Muscle of back (tissue), 11 donors: ENCODE results near the gene ANO9. TPM values are rescaled to one million over a fixed set of nuclear protein-coding genes. Genes with fewer than 3 reads are reported as not detected.
A peak's percentile ranks its signal among the peaks of the same experiment; 100 is the strongest.
"Not testable (repeated sequence)": the region's sequence is repeated elsewhere in the genome, so short reads cannot be mapped to it uniquely, and the experiment has no call there.

Experiments
- DNase-seq, 3 donors: peaks; one replicate each; pipeline versions ENCODE4 v3.0.0 to v3.0.0-alpha.2; 2013
- polyA plus RNA-seq, 10 donors: library from polyadenylated mRNA; unstranded; fragments of 120-200 nt; gene quantifications; one replicate each; pipeline ENCODE4 v1.2.1, GENCODE V29; 2013; ENCODE audit not compliant: insufficient read length in 10 of 10

The ANO9 gene
- polyA plus RNA-seq, 10 donors = 0.08 to 2.7 (median 0.44) TPM

DNA sequence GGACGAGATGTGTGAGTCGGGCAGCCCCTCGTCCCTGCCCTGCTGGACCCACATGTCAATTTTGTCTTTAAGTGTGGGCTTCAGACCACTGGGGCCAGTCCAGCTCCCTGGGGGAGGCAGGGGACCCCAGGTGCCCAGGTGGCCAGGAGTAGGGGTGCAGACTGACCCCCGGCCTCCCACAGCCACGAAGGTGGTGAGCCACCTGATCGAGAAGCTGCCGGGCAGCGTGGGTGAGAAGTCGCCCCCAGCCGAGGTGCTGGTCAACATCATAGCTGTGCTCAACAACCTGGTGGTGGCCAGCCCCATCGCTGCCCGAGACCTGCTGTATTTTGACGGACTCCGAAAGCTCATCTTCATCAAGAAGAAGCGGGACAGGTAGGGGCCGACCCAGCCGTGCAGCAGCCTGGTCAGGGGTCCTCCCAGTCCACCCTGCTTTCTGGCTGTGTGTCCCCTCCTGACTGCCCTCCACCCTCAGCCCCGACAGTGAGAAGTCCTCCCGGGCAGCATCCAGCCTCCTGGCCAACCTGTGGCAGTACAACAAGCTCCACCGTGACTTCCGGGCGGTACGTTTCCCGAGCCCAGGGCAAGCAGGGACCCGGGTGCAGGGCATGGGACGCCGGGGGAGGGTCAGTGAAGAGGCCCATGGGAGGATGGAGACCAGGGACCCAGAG lies 37.9 kb downstream of the ANO9 start:
- DNase-seq = no peak

DNA sequence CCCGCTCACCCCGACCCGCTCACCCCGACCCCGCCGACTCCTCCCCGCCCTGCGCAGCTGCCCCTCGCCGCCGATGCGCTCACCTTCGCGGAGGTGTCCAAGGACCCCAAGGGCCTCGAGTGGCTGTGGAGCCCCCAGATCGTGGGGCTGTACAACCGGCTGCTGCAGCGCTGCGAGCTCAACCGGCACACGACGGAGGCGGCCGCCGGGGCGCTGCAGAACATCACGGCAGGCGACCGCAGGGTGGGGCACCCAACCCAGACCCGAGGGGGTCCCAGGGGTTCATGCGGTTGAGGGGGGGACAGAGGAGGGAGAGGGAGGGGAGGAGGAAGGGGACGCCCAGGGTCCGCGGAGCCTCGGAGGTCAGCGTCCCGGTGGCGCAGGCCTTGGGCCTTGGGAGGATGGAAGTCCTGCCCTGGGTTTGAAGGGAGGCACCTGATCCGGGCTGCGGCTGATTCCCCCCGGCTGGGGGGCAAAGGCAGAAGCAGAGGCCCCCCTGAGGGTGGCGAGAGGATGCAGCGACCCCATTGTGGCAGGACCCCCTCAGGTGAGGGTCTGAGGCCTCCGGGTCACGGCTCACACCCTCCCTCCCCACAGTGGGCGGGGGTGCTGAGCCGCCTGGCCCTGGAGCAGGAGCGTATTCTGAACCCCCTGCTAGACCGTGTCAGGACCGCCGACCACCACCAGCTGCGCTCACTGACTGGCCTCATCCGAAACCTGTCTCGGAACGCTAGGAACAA lies 38.6 kb downstream of the ANO9 start:
- no peak for DNase-seq

DNA sequence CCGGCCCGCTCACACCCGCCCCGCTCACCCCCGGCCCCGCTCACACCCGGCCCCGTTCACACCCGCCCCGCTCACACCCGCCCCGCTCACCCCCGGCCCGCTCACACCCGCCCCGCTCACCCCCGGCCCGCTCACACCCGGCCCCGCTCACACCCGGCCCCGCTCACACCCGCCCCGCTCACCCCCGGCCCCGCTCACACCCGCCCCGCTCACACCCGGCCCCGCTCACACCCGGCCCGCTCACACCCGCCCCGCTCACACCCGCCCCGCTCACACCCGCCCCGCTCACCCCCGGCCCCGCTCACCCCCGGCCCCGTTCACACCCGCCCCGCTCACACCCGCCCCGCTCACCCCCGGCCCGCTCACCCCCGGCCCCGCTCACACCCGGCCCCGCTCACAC lies 40.6 kb downstream of the ANO9 start:
- DNase-seq = not testable (repeated sequence)

DNA sequence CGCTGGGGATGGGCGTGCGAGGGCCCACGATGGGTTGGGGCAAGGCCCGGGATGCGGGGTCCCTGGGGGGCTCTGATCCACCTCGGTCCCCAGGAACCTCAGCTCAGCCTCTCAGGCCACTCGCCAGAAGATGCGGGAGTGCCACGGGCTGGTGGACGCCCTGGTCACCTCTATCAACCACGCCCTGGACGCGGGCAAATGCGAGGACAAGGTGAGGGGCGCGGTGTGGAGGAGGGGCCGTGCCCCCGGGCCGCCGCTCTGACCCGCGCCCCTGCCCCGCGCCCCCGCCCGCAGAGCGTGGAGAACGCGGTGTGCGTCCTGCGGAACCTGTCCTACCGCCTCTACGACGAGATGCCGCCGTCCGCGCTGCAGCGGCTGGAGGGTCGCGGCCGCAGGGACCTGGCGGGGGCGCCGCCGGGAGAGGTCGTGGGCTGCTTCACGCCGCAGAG lies 41.5 kb downstream of the ANO9 start:
- no peak for DNase-seq

DNA sequence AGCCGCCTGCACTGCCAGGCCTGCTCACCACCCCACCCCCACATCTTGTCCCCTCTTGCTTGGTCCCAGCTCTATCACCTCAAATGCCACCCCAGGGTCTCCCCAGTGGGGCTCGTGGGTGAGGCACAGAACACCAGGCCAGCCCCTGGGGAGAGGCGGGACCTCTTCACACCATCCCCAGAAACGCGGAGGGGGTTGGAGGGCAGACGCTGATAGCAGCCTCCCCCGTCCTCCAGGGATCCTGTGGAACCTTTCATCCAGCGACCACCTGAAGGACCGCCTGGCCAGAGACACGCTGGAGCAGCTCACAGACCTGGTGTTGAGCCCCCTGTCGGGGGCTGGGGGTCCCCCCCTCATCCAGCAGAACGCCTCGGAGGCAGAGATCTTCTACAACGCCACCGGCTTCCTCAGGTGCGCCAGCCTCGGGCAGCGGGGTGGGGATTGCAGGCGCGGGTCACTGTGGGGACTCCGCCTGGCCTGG lies 42.0 kb downstream of the ANO9 start:
- DNase-seq = no peak

- DNase-seq = no peak
These were observed 43.0 kb downstream of the ANO9 start for GRCh38 chr11:398826-399225.

- peak; percentile 49 to 84 (median 53) for DNase-seq
These were observed 44.8 kb downstream of the ANO9 start for GRCh38 chr11:396948-397548.

- DNase-seq = no peak
These were observed 45.3 kb downstream of the ANO9 start for GRCh38 chr11:396511-396947.

- DNase-seq = no peak
These were observed 45.9 kb downstream of the ANO9 start for GRCh38 chr11:395866-396265.

DNA sequence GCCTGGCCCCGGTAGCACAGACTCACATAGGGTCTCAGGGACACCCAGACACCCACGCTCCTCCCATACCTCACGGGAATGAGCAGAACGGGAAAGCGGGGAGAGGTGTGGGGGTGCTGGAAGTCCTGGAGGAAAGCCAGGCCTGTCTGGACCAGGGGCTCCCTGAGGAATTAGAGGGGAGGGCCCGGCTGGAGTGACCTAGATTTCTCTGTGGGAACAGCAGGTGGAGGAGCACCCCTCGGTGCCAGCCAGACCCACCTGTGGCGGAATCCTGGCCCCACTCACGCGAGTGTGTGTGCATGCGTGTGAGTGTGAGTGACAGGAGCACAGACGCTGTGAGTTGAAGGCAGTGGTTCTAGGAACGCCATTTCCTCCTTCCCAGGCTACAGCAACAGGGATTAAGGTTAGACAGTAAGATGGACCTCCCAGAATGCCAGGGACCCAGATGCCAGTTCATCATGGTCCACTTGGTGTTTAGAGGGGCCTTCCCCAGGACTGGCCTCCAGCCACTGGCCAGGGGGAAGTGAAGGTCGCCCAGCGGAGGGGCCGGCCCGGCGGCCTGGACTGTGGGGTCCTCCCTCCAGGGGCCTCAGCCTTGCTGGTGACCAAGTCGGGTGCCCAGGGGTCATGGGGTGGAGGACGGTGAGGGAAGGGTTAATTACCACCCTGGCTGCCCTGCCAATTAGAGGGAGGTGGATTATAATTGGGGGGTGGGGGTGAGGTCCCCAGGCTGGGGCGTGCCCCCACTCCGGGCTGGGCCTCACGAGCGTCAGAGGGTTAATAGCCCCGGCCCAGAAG lies 46.8 kb downstream of the ANO9 start:
- no peak for DNase-seq

DNA sequence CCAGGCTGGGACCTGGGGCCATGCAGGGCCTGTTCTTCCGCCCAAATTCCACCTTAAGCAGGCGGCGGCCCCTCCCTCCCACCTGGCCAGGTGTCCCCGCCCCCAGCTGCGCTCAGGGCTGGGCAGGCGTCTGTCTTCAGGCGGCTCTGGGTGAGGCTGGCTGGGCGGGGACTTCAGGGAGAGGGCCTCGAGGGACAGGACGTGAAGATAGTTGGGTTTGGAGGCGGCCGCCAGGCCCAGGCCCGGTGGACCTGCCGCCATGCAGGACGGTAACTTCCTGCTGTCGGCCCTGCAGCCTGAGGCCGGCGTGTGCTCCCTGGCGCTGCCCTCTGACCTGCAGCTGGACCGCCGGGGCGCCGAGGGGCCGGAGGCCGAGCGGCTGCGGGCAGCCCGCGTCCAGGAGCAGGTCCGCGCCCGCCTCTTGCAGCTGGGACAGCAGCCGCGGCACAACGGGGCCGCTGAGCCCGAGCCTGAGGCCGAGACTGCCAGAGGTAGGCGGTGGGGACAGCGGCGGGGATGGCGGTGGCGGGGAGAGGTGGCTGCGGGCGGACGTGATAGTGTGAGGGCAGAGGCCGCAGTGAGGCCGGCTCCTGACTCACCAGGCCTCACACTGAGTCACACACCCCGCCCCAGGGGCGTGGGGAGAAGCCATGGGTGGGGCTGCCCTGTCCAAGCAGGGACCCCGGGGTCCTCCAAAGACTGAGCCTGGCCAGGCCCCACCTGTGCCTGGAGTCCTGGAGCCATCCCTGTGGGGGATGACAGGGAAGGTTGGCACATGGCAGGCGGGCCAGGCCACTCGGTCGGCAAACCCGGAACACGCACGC lies 47.6 kb downstream of the ANO9 start, which contains the start of gene PKP3:
TSS of gene PKP3 (plus strand) at position 176 of the 824 bp plus-strand sequence. CDS start at position 260, 84 bp downstream.
- no peak for DNase-seq

DNA sequence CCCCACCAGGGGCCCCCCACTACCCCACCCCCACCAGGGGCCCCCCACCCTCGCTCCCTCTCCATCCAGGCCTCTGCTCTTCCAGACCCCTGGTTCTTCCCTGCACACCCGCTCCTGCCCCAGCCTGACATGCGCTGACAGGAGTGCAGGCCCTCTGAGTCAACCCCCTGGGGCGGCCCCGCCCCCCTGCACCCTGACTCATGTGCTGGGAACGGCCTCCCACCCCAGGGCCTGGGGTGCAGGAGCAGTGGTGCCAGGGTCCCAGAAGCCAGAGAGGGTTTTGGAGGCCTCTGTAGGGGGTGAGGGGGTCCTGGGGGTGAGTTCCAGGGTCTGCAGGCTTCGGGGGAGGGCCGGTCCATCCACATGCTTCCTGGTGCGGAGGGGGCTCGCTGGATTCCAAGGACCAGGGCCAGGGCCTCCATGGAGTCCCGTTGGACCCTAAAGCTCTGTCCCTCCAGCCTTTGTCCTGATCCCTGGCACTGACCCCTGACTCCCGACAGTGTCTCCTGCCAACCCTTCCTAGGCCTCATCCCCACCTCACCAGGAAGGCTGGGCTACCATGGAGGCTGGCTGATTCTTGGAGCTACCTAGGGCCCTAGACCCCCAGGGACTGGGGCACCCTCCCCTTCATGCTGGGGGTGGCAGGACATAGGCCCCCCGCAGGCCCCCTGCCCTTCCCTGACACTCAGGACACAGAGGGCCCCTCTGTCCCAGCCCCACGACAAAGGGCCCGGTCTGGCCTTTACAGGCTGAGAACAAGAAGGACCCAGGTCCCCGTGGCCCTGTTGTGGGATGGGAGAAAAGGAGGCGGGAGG lies 48.4 kb downstream of the ANO9 start:
- peak in 1 of 3 donors; percentile 51 for DNase-seq

DNA sequence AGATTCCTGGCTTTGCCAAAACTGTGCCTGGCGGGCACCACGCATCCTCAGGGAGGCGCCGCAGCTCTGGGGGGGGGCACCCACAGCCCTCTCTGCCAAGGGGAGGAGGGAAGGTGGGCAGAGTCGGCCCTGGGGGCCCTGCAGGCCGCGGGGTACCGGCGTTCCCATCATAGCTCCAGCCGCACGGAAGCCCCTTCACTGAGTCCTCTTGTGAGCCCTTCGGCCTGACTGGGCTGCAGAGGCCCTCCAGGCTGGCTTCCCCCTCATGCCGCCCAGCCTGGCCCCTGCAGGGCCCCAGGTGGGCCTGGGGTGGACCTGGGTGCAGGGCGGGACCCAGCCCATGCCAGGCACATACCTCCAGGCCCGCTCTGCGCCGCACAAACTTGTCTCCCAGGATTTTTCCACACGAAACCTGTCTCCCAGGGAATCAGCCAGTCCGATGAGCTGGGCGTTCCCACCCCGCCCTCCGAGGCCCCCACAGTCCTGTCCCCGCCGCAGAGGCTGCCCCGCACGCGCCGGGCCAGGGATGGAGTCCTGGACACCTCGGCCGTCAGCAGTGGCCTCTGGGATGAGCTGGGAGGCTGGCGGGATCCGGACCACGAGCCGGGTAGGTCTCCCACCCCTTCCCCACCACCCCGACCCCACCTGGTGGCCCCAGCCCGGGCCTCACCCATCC lies 49.6 kb downstream of the ANO9 start:
- no peak for DNase-seq

DNA sequence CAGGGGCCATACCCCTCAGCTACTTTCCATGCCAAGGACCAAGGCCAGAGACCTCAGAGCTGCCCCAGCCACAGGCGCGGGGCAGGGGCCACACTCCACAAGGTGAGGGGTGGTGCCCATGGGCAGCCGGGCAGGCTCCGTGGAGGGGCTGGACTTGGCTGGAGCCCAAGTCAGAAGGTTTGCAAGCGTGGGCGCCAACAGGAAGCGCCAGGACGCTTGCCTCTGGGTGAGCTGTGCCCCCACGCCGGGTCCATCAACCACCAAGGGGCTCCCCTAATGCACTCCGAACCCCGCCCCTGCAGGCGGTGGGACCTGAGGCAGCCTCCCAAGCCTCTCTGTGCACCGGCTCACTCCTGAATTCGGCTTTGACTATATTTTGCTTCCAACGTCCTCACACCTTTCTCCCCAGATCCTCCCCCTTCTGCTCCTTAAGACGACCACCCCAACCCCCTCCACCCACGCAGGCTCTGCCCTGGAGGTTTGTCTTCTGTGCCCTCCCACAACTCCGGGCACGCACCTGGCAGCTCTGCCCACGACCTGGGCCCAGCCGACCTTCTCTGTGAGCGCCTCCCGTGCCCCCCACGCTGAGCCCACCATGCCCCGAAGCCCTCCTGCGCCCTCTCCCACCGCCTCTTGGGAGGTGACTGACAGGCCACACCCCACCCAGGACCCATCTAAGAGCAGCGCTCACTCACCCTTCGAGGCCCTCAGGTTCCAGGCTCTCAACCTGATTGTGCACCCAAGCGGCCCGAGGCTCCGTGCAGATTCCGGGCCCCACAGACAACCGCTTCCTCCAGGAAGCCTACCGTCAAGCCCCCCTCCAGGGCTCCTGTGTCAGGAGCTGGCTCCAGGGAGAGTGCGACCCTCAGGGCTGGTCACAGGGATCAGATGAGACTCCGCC lies 50.4 kb downstream of the ANO9 start:
- DNase-seq = no peak

DNA sequence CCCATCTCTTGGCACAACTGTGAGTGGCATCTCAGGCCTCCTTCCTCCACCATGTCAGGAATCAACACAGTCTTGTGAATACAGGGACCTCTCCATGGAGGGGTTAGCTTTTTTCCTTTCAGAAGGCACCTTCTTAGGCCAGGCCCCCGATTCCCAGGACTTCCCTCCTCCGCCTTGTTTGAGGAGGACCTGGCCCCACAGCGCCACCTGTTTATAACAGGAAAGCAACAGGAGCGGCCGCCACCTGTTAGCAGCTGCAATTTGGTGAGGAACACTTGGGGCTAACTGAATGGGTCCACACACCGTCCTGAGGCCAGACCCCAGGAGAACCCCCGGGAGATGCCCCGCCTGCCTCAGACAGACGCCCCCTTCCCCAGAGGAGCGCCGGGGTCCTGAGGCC lies 51.6 kb downstream of the ANO9 start:
- DNase-seq = no peak

- DNase-seq = not testable (repeated sequence)
These were observed 52.4 kb downstream of the ANO9 start for GRCh38 chr11:389369-389768.

- DNase-seq = no peak
These were observed 54.5 kb downstream of the ANO9 start for GRCh38 chr11:387193-387793.

DNA sequence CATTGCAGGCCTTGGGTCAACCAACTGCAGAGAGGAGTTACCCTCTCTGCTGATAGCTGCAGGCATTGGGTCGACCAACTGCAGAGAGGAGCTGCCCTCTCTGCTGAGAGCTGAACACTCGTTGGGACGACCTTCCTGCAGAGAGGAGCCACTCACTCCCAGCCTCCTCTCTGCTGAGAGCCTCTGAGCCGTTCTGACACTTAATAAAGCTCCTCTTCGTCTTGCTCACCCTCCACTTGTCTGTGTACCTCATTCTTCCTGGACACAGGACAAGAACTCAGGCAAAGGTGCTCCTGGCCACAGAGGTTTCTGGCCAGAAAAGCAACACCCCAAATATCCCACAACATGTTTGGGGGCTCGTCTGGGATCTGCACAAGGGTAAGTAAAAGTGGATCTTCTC lies 55.3 kb downstream of the ANO9 start:
- DNase-seq = no peak
